ENCODE data around the gene GNB4.

Gene GNB4

GRCh38 chr3:179410331-179410730, 40.9 kb downstream of the GNB4 start:
- peak; percentile 19 for TF ChIP-seq CTCF (conservative IDR thresholded peaks at IDR 0.05; ENCODE audit: low read depth, low read length)
- H3K4me3 ChIP-seq (ENCODE audit: low read depth, low read length) = no peak overlapping the region
- DNase-seq (ENCODE audit: low read depth) = peak; percentile 32

GRCh38 chr3:179404307-179404706, 47.0 kb downstream of the GNB4 start:
- DNase-seq (ENCODE audit: low read depth) = no peak
- no peak for TF ChIP-seq CTCF (conservative IDR thresholded peaks at IDR 0.05; ENCODE audit: low read depth, low read length)

GRCh38 chr3:179402963-179403362, 48.3 kb downstream of the GNB4 start:
- TF ChIP-seq CTCF (conservative IDR thresholded peaks at IDR 0.05; ENCODE audit: low read depth, low read length) = no peak
- H3K4me3 ChIP-seq (ENCODE audit: low read depth, low read length) = no peak overlapping the region
- no peak for DNase-seq (ENCODE audit: low read depth)

More at GRCh38 chr3:179404307-179404706, 47.0 kb downstream of the GNB4 start:
- no peak overlapping the region for H3K4me3 ChIP-seq (ENCODE audit: low read depth, low read length)

GRCh38 chr3:179401561-179401960, 49.7 kb downstream of the GNB4 start:
- DNase-seq (ENCODE audit: low read depth) = peak; percentile 17
- H3K4me3 ChIP-seq (ENCODE audit: low read depth, low read length) = no peak overlapping the region
- TF ChIP-seq CTCF (conservative IDR thresholded peaks at IDR 0.05; ENCODE audit: low read depth, low read length) = no peak

- peak; percentile 33 for DNase-seq (ENCODE audit: low read depth)
- H3K4me3 ChIP-seq (ENCODE audit: low read depth, low read length) = no peak overlapping the region
- no peak for TF ChIP-seq CTCF (conservative IDR thresholded peaks at IDR 0.05; ENCODE audit: low read depth, low read length)
These were observed 52.6 kb downstream of the GNB4 start for GRCh38 chr3:179398574-179399231.

GRCh38 chr3:179391906-179392305, 59.4 kb downstream of the GNB4 start:
- no peak overlapping the region for H3K4me3 ChIP-seq (ENCODE audit: low read depth, low read length)
- no peak for DNase-seq (ENCODE audit: low read depth)
- TF ChIP-seq CTCF (conservative IDR thresholded peaks at IDR 0.05; ENCODE audit: low read depth, low read length) = no peak

- no peak for DNase-seq (ENCODE audit: low read depth)
- no peak overlapping the region for H3K4me3 ChIP-seq (ENCODE audit: low read depth, low read length)
- no peak for TF ChIP-seq CTCF (conservative IDR thresholded peaks at IDR 0.05; ENCODE audit: low read depth, low read length)
These were observed 74.8 kb downstream of the GNB4 start for GRCh38 chr3:179376474-179376873.

All from choroid plexus epithelial cell (primary cell).